Ishikawa (cell line): Measurements from ENCODE around the gene ASB13.

Source experiments
- CEBPB ChIP-seq: IDR thresholded peaks from 2 replicates; pipeline ENCODE4 v1.6.1; 2012
- EGR1 ChIP-seq: IDR thresholded peaks from 2 replicates; pipeline ENCODE4 v1.6.1; 2012
- EP300 ChIP-seq: IDR thresholded peaks from 2 replicates; pipeline ENCODE4 v1.6.1; 2012; ENCODE audit warnings: borderline replicate concordance
- MAX ChIP-seq: IDR thresholded peaks from 2 replicates; pipeline ENCODE4 v1.6.1; 2012
- NFIC ChIP-seq: IDR thresholded peaks from 2 replicates; pipeline ENCODE4 v1.6.1; 2012
- RAD21 ChIP-seq: IDR thresholded peaks from 2 replicates; pipeline ENCODE4 v1.6.1; 2012; ENCODE audit warnings: low read depth
- TAF1 ChIP-seq: IDR thresholded peaks from 2 replicates; pipeline ENCODE4 v1.6.1; 2012; ENCODE audit warnings: low read depth, mild to moderate bottlenecking
- TCF12 ChIP-seq: IDR thresholded peaks from 2 replicates; pipeline ENCODE4 v1.6.1; 2012; ENCODE audit warnings: low read depth
- TEAD4 ChIP-seq: IDR thresholded peaks from 2 replicates; pipeline ENCODE4 v1.6.1; 2012
- YY1 ChIP-seq: IDR thresholded peaks from 2 replicates; pipeline ENCODE4 v1.6.1; 2012; ENCODE audit warnings: low read depth
- ZBTB7A ChIP-seq: IDR thresholded peaks from 2 replicates; pipeline ENCODE4 v1.6.1; 2012; ENCODE audit warnings: low read depth
- TF ChIP-seq, protein P1 (sequence below): IDR thresholded peaks from 2 replicates; pipeline ENCODE4 v1.6.1; 2012; ENCODE audit warnings: low read depth, mild to moderate bottlenecking

GRCh38 chr10:5627486-5628044, 38.8 kb downstream of the ASB13 start:
- no peak for TF ChIP-seq CEBPB
- no peak for TF ChIP-seq EP300
- TF ChIP-seq RAD21 = no peak
- TF ChIP-seq ZBTB7A = no peak
- TF ChIP-seq, protein P1, sequence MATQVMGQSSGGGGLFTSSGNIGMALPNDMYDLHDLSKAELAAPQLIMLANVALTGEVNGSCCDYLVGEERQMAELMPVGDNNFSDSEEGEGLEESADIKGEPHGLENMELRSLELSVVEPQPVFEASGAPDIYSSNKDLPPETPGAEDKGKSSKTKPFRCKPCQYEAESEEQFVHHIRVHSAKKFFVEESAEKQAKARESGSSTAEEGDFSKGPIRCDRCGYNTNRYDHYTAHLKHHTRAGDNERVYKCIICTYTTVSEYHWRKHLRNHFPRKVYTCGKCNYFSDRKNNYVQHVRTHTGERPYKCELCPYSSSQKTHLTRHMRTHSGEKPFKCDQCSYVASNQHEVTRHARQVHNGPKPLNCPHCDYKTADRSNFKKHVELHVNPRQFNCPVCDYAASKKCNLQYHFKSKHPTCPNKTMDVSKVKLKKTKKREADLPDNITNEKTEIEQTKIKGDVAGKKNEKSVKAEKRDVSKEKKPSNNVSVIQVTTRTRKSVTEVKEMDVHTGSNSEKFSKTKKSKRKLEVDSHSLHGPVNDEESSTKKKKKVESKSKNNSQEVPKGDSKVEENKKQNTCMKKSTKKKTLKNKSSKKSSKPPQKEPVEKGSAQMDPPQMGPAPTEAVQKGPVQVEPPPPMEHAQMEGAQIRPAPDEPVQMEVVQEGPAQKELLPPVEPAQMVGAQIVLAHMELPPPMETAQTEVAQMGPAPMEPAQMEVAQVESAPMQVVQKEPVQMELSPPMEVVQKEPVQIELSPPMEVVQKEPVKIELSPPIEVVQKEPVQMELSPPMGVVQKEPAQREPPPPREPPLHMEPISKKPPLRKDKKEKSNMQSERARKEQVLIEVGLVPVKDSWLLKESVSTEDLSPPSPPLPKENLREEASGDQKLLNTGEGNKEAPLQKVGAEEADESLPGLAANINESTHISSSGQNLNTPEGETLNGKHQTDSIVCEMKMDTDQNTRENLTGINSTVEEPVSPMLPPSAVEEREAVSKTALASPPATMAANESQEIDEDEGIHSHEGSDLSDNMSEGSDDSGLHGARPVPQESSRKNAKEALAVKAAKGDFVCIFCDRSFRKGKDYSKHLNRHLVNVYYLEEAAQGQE = no peak
- TF ChIP-seq YY1 = no peak
- no peak for TF ChIP-seq TEAD4
- TF ChIP-seq TCF12 = no peak
- no peak for TF ChIP-seq MAX
- TF ChIP-seq TAF1 = no peak
- TF ChIP-seq EGR1 = no peak
- no peak for TF ChIP-seq NFIC
